Measurements from ENCODE around the gene TOMM20.
A peak's percentile ranks its signal among the peaks of the same experiment; 100 is the strongest.
"Not testable (repeated sequence)": the region's sequence is repeated elsewhere in the genome, so short reads cannot be mapped to it uniquely, and the experiment has no call there.

TOMM20 gene

GRCh38 chr1:235128456-235129328 is at the start of gene TOMM20:
TSS of gene TOMM20 (minus strand) at chr1:235128837. CDS start at chr1:235128715, 122 bp downstream.
- peak; percentile 99 for DNase-seq

- no peak for DNase-seq
Observed at GRCh38 chr1:235176486-235176885, 47.8 kb upstream of the TOMM20 start.

DNA sequence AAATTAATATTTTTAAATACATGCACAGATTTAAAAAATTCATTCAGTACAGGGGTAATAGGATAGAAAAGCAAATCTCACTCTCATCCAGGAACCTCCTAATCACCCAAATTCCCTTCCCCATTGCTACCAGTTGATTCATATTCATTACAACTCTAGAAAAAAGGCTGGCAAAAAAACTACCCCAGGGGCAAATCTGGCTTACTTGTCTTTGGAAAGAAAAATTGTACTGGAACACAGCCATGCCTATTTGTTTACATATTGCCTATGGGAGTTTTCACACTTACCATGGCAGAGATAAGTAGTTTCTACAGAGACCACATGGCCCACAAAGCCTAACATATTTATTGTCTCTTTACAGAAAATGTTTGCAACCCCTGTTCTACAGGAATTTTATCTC is 41.3 kb upstream of the TOMM20 start:
- no peak for DNase-seq

GRCh38 chr1:235168375-235168774 is 39.7 kb upstream of the TOMM20 start:
- no peak for DNase-seq

DNA sequence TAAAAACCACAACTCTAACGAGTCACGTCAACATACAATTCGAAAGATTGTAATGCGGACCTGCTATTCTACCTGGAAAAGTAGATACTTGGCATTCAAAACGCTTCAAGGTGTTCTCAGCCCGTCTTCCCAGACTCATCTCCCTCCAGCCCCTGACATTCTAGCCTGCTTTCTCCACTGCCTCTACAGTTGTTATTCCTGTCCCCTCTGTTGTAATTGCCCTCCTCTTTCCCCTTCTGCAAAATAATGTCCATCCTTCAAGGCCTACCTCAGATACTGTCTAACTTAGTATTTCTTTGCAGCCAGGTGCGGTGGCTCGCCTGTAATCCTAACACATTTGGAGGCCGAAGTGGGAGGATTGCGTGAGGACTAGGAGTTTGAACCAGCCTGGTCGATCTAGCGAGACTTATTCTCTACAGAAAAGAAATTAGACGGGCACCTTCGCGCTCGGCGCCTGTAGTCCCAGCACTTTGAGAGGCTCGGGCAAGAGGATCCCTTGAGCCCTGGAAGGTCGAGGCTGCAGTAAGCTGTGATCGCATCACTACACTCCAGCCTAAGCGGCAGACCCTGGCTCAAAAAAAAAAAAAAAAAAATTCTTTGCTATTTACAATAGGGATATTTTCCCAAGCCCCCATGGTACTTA is 33.2 kb upstream of the TOMM20 start:
- DNase-seq, result no peak

GRCh38 chr1:235160957-235161684 is 32.5 kb upstream of the TOMM20 start, which contains the start of gene RBM34:
TSS of gene RBM34 (minus strand) at chr1:235161250. CDS start at chr1:235161226, 24 bp downstream.
- DNase-seq, result peak; percentile 93

DNA sequence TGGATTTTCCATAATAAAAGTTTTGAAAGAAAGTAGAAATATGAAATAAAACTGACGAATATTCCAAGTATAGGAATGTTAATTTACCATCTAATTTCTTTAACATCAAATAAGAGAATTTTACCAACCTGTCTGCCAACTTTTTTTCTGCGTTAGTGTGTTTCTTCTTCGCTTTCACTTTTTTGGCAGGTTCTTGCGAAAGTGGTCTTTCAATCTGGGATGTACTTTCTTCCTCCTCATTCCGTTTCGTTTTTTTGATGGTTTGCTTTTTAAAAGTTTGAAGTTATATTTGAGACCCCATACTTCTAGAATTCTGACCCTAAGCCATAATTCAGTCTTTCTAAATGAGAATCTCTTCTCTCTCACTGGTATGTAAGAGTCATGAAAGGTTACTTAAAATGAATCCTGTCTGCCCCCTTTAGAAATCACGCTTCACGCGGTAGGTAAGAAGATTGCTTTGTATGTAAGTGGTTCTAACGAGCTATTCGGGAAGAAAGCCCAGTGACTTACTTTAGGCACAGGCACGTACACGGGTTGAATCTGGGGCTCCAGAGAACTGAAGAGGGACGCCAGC is 31.8 kb upstream of the TOMM20 start:
- no peak for DNase-seq

GRCh38 chr1:235159930-235160329 is 31.3 kb upstream of the TOMM20 start:
- not testable (repeated sequence) for DNase-seq

GRCh38 chr1:235159284-235159683 is 30.6 kb upstream of the TOMM20 start:
- DNase-seq, result not testable (repeated sequence)

DNA sequence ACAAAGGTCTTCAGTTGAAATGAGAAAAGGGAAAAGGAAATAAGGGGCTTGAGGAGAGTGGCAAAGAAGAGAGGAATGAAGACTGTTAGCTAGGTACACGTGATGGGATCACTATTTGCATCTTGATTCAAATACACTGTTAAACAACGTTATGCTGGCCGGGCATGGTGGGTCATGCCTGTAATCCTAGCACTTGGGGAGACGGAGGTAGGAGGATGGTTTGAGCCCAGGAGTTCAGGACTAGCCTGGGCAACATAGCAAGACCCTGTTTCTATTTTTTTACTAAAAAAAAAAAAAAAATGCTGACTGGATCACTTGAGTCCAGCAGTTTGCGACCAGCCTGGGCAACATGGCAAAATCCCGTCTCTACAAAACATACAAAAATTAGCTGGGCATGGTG is 30.0 kb upstream of the TOMM20 start:
- no peak for DNase-seq

- no peak for DNase-seq
Observed at GRCh38 chr1:235157150-235157549, 28.5 kb upstream of the TOMM20 start.

- no peak for DNase-seq
Observed at GRCh38 chr1:235156740-235157139, 28.1 kb upstream of the TOMM20 start.

DNA sequence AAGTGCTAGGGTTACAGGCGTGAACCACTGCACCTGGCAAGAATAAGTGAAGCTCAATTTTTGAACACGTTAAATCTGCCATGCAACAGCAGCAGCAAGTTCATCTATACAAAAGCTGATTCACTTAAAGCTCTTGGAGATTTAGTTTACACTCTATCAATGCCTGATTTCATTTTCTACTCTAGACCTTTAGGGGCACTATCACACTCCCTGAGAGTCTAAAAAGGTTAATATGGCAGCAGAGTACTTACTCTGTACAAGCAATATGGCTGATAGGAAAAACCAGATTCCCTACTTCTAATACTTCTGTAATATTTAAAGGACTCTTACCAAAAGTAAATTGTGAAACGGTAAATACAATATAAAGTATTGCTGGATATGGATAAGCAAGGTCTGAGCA is 27.6 kb upstream of the TOMM20 start:
- no peak for DNase-seq

- no peak for DNase-seq
Observed at GRCh38 chr1:235152235-235152634, 23.6 kb upstream of the TOMM20 start.

GRCh38 chr1:235151033-235151432 is 22.4 kb upstream of the TOMM20 start:
- no peak for DNase-seq

DNA sequence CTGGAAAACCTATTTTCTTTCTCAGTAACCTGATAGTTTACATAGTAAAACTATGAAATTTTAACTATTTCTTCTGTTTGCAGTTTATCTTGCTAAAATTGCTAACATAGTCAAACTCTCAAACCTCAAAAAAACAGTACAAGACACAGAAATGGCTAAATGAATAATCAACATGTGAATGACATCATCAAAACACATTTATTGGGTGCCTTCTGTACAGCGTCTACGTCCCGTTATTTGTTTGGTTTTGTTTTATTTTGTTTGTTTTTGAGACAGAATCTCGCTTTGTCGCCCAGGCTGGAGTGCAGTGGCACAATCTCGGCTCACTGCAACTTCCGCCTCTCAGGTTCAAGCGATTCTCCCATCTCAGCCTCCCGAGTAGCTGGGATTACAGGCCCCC is 21.2 kb upstream of the TOMM20 start:
- DNase-seq, result no peak

DNA sequence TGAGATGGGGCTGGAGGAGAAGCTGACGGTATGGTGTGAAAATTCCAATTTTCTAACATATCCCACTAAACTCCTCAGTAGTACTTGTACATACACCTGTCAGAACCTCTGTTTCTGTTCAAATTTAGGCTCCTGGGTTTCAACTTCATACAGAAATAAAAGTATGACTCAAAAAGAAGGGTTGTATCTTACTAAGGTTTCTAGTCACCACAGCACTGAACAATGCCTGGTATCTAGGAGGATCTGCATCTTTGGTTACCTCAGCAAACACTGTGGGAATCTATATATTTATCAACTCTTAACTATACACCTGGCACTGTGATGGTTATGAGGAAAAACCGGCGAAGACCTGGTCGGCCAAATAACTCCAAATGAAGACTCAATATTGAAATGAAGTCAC is 18.6 kb upstream of the TOMM20 start:
- DNase-seq, result no peak

- DNase-seq, result no peak
Observed at GRCh38 chr1:235145639-235146038, 17.0 kb upstream of the TOMM20 start.

- DNase-seq, result no peak
Observed at GRCh38 chr1:235142991-235143390, 14.4 kb upstream of the TOMM20 start.

DNA sequence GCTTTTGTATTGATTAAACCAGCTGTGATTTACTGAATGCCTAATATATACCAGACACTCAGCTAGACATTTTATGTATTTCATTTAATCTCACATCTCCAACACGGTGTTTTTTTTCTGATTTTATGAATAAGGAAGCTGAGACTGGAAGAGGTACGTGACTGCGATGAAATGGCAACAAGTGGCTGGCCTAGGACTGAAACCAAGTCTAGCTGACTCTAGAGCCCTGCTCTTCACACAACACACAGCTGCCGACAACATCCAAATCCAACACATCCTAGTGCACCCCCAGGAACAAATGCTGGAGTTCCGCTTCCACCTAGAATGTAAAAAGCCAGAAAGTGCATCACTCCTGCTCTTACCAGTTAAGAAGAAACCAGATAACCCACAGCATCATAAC is 10.7 kb upstream of the TOMM20 start:
- DNase-seq, result no peak

DNA sequence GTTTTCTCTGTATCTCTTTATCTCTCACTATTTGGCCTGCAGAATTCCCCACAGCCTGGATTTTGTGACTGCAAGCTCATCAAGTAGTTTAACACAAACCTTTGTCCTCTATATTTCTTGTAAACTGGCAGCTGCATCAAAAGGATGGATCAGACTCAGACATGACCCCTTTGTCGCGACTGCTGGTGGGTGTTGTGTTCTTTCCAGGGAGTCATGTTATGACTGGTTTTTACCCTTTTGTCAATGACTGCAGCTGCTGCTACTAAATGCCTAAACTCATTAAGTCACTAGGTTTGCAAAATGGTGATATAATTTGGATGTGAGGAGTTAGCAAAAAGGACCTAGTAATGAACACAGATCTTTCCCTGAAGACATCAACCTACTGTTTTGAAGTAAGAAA is 10.2 kb upstream of the TOMM20 start:
- no peak for DNase-seq

DNA sequence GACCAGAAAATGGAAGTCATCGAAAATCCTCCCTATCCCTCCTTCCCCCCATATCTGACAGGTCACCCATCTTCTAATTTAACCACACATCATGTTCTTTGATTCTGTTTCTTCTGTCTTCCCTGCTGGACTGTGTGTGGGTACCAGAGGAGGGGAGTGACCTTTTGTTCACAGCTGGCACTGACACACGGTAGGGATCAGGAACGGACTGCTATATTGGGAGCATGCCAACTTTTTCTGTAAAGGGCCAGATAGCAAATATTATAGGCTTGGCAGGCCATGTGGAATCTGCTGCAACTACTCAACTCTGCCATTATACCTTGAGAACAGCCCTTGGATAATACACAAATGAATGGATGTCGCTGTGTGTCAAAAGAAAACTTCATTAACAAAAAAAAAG is 7.5 kb upstream of the TOMM20 start:
- DNase-seq, result no peak

DNA sequence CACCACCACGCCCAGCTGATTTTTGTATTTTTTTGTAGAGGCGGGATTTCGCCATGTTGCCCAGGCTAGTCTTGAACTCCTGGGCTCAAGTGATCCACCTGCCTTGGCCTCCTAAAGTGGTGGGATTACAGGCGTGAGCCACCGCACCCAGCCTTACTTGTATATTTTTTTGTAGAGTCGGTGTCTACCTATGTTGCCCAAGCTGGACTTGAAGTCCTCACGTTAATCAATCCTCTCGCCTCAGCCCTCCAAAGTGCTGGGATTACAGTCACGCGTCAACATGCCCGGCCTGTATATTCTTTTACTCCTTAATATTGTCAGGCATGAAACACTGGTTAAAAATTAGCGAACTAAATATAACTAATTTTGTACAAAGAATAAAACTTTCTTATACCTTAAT is 5.5 kb upstream of the TOMM20 start:
- DNase-seq, result no peak
